ENCODE results near the gene APBB2.
"Not testable (repeated sequence)": the region's sequence is repeated elsewhere in the genome, so short reads cannot be mapped to it uniquely, and the experiment has no call there.

- not testable (repeated sequence) for TF ChIP-seq CTCF, POLR2A (IDR thresholded peaks at IDR 0.05)
Observed at GRCh38 chr4:40919976-40920375, 294.4 kb downstream of the APBB2 start.

Data from heart left ventricle (tissue), 13 donors.